Measurements from ENCODE around the gene SLC6A3.

GRCh38 chr5:1423901-1424603 is 21.2 kb downstream of the SLC6A3 start:
- no peak for TF ChIP-seq CTCF (IDR thresholded peaks at IDR 0.05)
- TF ChIP-seq POLR2A (IDR thresholded peaks at IDR 0.05): no peak

Data from suprapubic skin (tissue), 3 donors.